ENCODE data around the gene NUP35. TPM values are rescaled to one million over a fixed set of nuclear protein-coding genes. Genes with fewer than 3 reads are reported as not detected.

Gene NUP35
- total and polyA plus RNA-seq, 2 experiments from 2014 or later: 10.9 to 12.9 TPM

- Histone ChIP-seq H4K20me1 (ENCODE audit: insufficient read depth) (no peaks in the 10 kb centered on the region), H3K9ac (no peak overlapping the region), H3K36me3 (ENCODE audit: low read depth) (peaks cover 5% of the 10 kb centered on the region; the same call in 1 of the 2 replicates)
Observed at GRCh38 chr2:183157131-183157530, 32.9 kb downstream of the NUP35 start.

GRCh38 chr2:183162362-183162761, 38.1 kb downstream of the NUP35 start:
- Histone ChIP-seq H4K20me1 (ENCODE audit: insufficient read depth) (no peaks in the 10 kb centered on the region), H3K36me3 (ENCODE audit: low read depth) (peaks cover 9% of the 10 kb centered on the region), H3K27me3 (replicated peaks; ENCODE audit: insufficient read depth) (no peaks in the 10 kb centered on the region), H3F3A (ENCODE audit: insufficient read depth) (0 out of 2 replicates have a peak, but pooled peaks cover 5% of the 10 kb centered on the region), H3K9me2 (ENCODE audit: insufficient read depth) (no peaks in the 10 kb centered on the region), H3K9ac (no peak overlapping the region), H3K4me2 (ENCODE audit: unreplicated experiment) (peak overlapping the region; percentile 51), H3K4me3 (no peak overlapping the region), H3K79me2 (ENCODE audit: insufficient read depth) (no peaks in the 10 kb centered on the region), H3K9me3 (ENCODE audit: low read depth) (no peaks in the 10 kb centered on the region), H3K27ac (peak overlapping the region; percentile 35; the same call in 1 of the 2 replicates), H3K4me1 (ENCODE audit: insufficient read depth) (peaks cover 13% of the 10 kb centered on the region), H2AFZ (no peak overlapping the region)
- DNase-seq: peak; percentile 84
- WGBS, 2 experiments (ENCODE audit: low coverage in 1 of 2, low lambda C conversion rate in 2 of 2, missing lambda C conversion rate in 2 of 2): 39 to 44% methylated on average over 4 of the region's 4 CpGs
- in situ Hi-C loops (cut with MboI): no loop called here
- no peak for TF ChIP-seq EZH2 (IDR thresholded peaks at IDR 0.05; ENCODE audit: insufficient read depth, poor library complexity, severe bottlenecking)
- no peak for TF ChIP-seq EZH2phosphoT487 (IDR thresholded peaks at IDR 0.05; ENCODE audit: insufficient read depth, low read depth)

More at GRCh38 chr2:183157131-183157530, 32.9 kb downstream of the NUP35 start:
- no peaks in the 10 kb centered on the region for H3K27me3 ChIP-seq (replicated peaks; ENCODE audit: insufficient read depth)
- H3K9me2 ChIP-seq (ENCODE audit: insufficient read depth): no peaks in the 10 kb centered on the region
- no peak overlapping the region for H2AFZ ChIP-seq
- 0 out of 2 replicates have a peak, but pooled peaks cover 5% of the 10 kb centered on the region for H3F3A ChIP-seq (ENCODE audit: insufficient read depth)
- H3K27ac ChIP-seq: no peak overlapping the region
- no peaks in the 10 kb centered on the region for H3K79me2 ChIP-seq (ENCODE audit: insufficient read depth)
- in situ Hi-C loops (cut with MboI): no loop called here
- TF ChIP-seq EZH2 (IDR thresholded peaks at IDR 0.05; ENCODE audit: insufficient read depth, poor library complexity, severe bottlenecking): no peak
- no peak for TF ChIP-seq EZH2phosphoT487 (IDR thresholded peaks at IDR 0.05; ENCODE audit: insufficient read depth, low read depth)
- H3K4me2 ChIP-seq (ENCODE audit: unreplicated experiment): no peak overlapping the region
- H3K4me1 ChIP-seq (ENCODE audit: insufficient read depth): 0 out of 2 replicates have a peak, but pooled peaks cover 3% of the 10 kb centered on the region
- H3K9me3 ChIP-seq (ENCODE audit: low read depth): no peaks in the 10 kb centered on the region
- no peak overlapping the region for H3K4me3 ChIP-seq
- 57 to 59% methylated on average over 4 of the region's 4 CpGs for WGBS, 2 experiments (ENCODE audit: low coverage in 1 of 2, low lambda C conversion rate in 2 of 2, missing lambda C conversion rate in 2 of 2)
- no peak for DNase-seq

- TF ChIP-seq EZH2 (IDR thresholded peaks at IDR 0.05; ENCODE audit: insufficient read depth, poor library complexity, severe bottlenecking) (no peak), EZH2phosphoT487 (IDR thresholded peaks at IDR 0.05; ENCODE audit: insufficient read depth, low read depth) (no peak)
- DNase-seq: no peak
- Histone ChIP-seq H3K79me2 (ENCODE audit: insufficient read depth) (peaks cover 4% of the 10 kb centered on the region; the same call in 1 of the 2 replicates), H3K4me2 (ENCODE audit: unreplicated experiment) (no peak overlapping the region), H3K9me3 (ENCODE audit: low read depth) (no peaks in the 10 kb centered on the region), H3K4me3 (no peak overlapping the region), H3K9ac (no peak overlapping the region), H3K27ac (no peak overlapping the region), H4K20me1 (ENCODE audit: insufficient read depth) (no peaks in the 10 kb centered on the region), H2AFZ (no peak overlapping the region), H3K36me3 (ENCODE audit: low read depth) (peaks cover 9% of the 10 kb centered on the region), H3F3A (ENCODE audit: insufficient read depth) (0 out of 2 replicates have a peak, but pooled peaks cover 5% of the 10 kb centered on the region), H3K9me2 (ENCODE audit: insufficient read depth) (no peaks in the 10 kb centered on the region), H3K27me3 (replicated peaks; ENCODE audit: insufficient read depth) (no peaks in the 10 kb centered on the region), H3K4me1 (ENCODE audit: insufficient read depth) (peaks cover 13% of the 10 kb centered on the region)
- WGBS, 2 experiments (ENCODE audit: low coverage in 1 of 2, low lambda C conversion rate in 2 of 2, missing lambda C conversion rate in 2 of 2): 91 to 96% methylated on average over 6 of the region's 6 CpGs
- in situ Hi-C loops (cut with MboI): no loop called here
Observed at GRCh38 chr2:183163821-183164649, 39.8 kb downstream of the NUP35 start.

GRCh38 chr2:183164650-183165015, 40.4 kb downstream of the NUP35 start:
- in situ Hi-C loops (cut with MboI): no loop called here
- H3K79me2 ChIP-seq (ENCODE audit: insufficient read depth): peaks cover 8% of the 10 kb centered on the region; the same call in 1 of the 2 replicates
- peaks cover 13% of the 10 kb centered on the region for H3K4me1 ChIP-seq (ENCODE audit: insufficient read depth)
- H4K20me1 ChIP-seq (ENCODE audit: insufficient read depth): no peaks in the 10 kb centered on the region
- no peak overlapping the region for H3K27ac ChIP-seq
- 96 to 97% methylated on average over 4 of the region's 4 CpGs for WGBS, 2 experiments (ENCODE audit: low coverage in 1 of 2, low lambda C conversion rate in 2 of 2, missing lambda C conversion rate in 2 of 2)
- H3F3A ChIP-seq (ENCODE audit: insufficient read depth): 0 out of 2 replicates have a peak, but pooled peaks cover 5% of the 10 kb centered on the region
- TF ChIP-seq EZH2 (IDR thresholded peaks at IDR 0.05; ENCODE audit: insufficient read depth, poor library complexity, severe bottlenecking) (no peak), EZH2phosphoT487 (IDR thresholded peaks at IDR 0.05; ENCODE audit: insufficient read depth, low read depth) (no peak)
- H3K4me3 ChIP-seq: no peak overlapping the region
- H2AFZ ChIP-seq: no peak overlapping the region
- no peaks in the 10 kb centered on the region for H3K9me3 ChIP-seq (ENCODE audit: low read depth)
- H3K36me3 ChIP-seq (ENCODE audit: low read depth): peaks cover 9% of the 10 kb centered on the region
- no peaks in the 10 kb centered on the region for H3K9me2 ChIP-seq (ENCODE audit: insufficient read depth)
- no peak overlapping the region for H3K9ac ChIP-seq
- no peak overlapping the region for H3K4me2 ChIP-seq (ENCODE audit: unreplicated experiment)
- H3K27me3 ChIP-seq (replicated peaks; ENCODE audit: insufficient read depth): no peaks in the 10 kb centered on the region
- DNase-seq: no peak

Data from GM23248 (cell line).